GM12872 (cell line): ENCODE data around the gene FANCF.

Experiments used
- TF ChIP-seq, protein P1 (sequence below): IDR thresholded peaks from 3 replicates; pipeline ENCODE4 v1.5.1; 2011; ENCODE audit warnings: low read depth, mild to moderate bottlenecking, low read length, moderate library complexity; ENCODE audit not compliant: insufficient read depth

FANCF gene

DNA sequence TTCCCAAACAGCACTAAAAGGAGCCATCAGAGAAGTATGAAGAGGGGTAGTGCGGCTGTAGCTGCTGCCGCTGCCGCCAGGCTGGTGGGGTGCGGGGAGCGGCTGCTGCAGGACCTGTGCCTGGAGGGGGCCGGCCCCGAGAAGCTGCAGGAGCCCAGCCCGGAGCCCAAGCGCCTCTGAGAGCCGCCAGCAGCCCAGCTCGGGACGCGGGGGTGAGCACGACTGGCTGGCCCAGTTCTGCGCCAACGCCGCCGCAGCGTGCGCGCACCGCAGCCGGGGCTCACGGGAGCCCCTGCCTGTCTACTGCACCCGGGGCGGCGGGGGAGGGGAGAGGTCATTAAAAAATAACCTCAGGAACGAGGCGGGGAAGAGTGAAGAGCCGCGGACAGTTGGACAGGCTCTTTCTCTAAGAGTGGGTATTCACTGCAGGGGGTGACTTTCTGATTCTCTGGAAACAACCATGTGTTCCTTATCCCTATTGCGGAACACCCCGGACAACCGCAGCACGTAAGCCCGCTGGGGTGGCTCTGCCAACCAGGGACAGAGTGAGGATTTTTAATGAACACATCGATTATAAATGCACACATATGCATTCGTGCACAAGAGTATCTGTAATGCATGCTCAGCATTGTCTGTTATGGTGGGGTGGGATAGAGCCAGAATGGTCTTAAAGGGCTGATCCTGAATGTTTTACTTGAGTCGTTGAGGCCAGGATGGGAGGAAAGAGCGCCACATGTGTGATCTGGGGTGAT, 41.2 kb upstream of the FANCF start:
- TF ChIP-seq, protein P1, sequence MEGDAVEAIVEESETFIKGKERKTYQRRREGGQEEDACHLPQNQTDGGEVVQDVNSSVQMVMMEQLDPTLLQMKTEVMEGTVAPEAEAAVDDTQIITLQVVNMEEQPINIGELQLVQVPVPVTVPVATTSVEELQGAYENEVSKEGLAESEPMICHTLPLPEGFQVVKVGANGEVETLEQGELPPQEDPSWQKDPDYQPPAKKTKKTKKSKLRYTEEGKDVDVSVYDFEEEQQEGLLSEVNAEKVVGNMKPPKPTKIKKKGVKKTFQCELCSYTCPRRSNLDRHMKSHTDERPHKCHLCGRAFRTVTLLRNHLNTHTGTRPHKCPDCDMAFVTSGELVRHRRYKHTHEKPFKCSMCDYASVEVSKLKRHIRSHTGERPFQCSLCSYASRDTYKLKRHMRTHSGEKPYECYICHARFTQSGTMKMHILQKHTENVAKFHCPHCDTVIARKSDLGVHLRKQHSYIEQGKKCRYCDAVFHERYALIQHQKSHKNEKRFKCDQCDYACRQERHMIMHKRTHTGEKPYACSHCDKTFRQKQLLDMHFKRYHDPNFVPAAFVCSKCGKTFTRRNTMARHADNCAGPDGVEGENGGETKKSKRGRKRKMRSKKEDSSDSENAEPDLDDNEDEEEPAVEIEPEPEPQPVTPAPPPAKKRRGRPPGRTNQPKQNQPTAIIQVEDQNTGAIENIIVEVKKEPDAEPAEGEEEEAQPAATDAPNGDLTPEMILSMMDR = peak; percentile 36; the same call in 2 of the 3 replicates

DNA sequence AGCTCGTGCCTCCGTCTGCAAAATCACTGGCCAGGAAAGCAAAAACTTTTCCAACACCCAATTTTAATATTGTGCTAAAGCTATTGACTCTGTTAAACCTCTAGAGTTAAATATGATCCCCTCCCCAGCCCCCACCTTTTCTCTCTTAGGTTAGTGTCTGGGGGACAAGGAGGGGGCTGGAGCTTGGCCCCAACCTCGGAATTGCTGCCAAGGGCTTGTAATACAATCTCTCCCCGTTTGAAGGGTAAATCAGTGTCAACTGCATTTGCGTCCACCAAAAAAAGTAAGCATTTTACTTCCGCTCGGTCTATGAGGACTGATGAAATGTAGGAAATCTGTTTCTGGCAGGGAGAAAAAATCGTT, 40.7 kb upstream of the FANCF start, which contains the start of gene GAS2:
Gene GAS2 (plus strand): TSS at position 287 of the 363 bp plus-strand sequence. CDS start 8,259 bp downstream, outside the sequence.
- TF ChIP-seq, protein P1 = no peak

DNA sequence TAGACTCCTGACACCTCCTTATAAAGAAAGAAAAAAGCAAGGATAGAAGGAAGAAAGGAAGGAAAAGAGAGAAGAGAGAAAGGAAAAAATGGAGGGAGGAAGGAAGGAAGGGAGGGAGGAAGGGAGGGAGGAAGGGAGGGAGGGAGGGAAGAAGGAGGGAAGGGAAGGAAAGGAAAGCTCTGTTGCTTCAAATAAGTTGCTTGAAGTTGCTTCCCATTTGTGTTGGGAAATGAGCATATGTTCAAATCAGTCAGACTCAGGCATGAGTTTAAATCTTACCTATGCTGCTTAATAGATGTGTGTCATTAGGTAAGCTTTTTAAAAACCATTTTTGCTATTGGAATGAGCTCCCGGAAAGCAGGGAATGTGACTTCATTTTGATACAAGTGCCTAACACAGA, 34.2 kb upstream of the FANCF start:
- TF ChIP-seq, protein P1 = no peak

GRCh38 chr11:22657101-22657694, 31.6 kb upstream of the FANCF start:
- TF ChIP-seq, protein P1 = no peak

DNA sequence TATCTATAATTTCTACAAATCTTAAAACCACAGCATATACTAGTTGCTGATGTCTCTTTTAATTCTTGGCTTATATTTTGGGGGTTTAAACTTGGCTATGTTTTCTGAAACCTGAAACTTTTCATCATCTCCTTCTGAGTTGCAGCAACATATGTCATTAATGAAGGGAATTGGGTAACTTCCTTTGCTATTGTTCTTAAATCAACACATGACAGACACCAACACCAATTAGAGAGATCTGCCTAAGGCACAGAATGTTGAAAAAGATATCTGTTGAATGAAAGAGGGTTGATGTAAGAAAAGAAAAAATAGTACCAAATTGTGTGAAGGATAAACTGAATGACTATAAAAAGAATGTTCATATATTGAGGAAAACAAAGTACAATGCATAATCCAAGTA, 30.5 kb upstream of the FANCF start:
- TF ChIP-seq, protein P1 = no peak

- TF ChIP-seq, protein P1 = no peak
These were observed 15.9 kb upstream of the FANCF start for GRCh38 chr11:22641559-22641958.

- TF ChIP-seq, protein P1 = no peak
These were observed 15.2 kb upstream of the FANCF start for GRCh38 chr11:22640862-22641261.
